PC-9 (cell line): ENCODE results near the gene FOXD4L6. TPM values are rescaled to one million over a fixed set of nuclear protein-coding genes. Genes with fewer than 3 reads are reported as not detected.

ENCODE experiments used
- total RNA-seq: library from RNA; stranded (reverse); gene quantifications from 2 replicates; pipeline ENCODE4 v1.2.3, GENCODE V29; 2021

FOXD4L6 gene
- total RNA-seq, 1 experiment from 2014 or later: not detected

Other genes with a start within 250 kb of the FOXD4L6 start
- 1.3 and 2.7 TPM in 2 replicates for gene ZNG1F, start 60.6 kb upstream of the FOXD4L6 start, total RNA-seq